Neural progenitor cell (in vitro differentiated cells): ENCODE results near the gene ZNF586. TPM values are rescaled to one million over a fixed set of nuclear protein-coding genes. Genes with fewer than 3 reads are reported as not detected.

Experiments used
- DNase-seq: peaks from one replicate; pipeline ENCODE4 v3.0.0-alpha.2; 2016; ENCODE audit warnings: low spot score
- H2AFZ ChIP-seq: fragments of 200-600 bp; sonication (generic); replicated peaks from 2 replicates; pipeline ENCODE4 v1.6.1; 2016; ENCODE audit warnings: antibody characterized with exemption
- H3F3A ChIP-seq: fragments of 200-600 bp; sonication (generic); 2 replicates; pipeline ENCODE4 v1.6.1; 2016; ENCODE audit warnings: antibody characterized with exemption, low read depth
- H3K27ac ChIP-seq: fragments of 200-600 bp; sonication (generic); 2 replicates; pipeline ENCODE4 v1.5.1; 2016; ENCODE audit warnings: mild to moderate bottlenecking
- H3K27me3 ChIP-seq: fragments of 200-600 bp; sonication (generic); 2 replicates; pipeline ENCODE4 v1.6.1; 2016; ENCODE audit warnings: mild to moderate bottlenecking, moderate library complexity
- H3K36me3 ChIP-seq: fragments of 200-600 bp; sonication (generic); 2 replicates; pipeline ENCODE4 v1.5.1; 2016
- H3K4me1 ChIP-seq: fragments of 200-600 bp; sonication (generic); 2 replicates; pipeline ENCODE4 v1.6.1; 2016; ENCODE audit warnings: mixed run types
- H3K4me2 ChIP-seq: fragments of 200-600 bp; sonication (generic); 2 replicates; pipeline ENCODE4 v1.6.1; 2016
- H3K4me3 ChIP-seq: fragments of 200-600 bp; sonication (generic); 2 replicates; pipeline ENCODE4 v1.5.1; 2016
- H3K79me2 ChIP-seq: fragments of 200-600 bp; sonication (generic); 2 replicates; pipeline ENCODE4 v1.6.1; 2016; ENCODE audit warnings: low read depth
- H3K9ac ChIP-seq: fragments of 200-600 bp; sonication (generic); 2 replicates; pipeline ENCODE4 v1.6.1; 2016
- H3K9me3 ChIP-seq: fragments of 200-600 bp; sonication (generic); 2 replicates; pipeline ENCODE4 v1.5.1; 2016; ENCODE audit warnings: low read depth
- H4K20me1 ChIP-seq: fragments of 200-600 bp; sonication (generic); 2 replicates; pipeline ENCODE4 v1.6.1; 2016; ENCODE audit warnings: low read depth
- H3K27ac Mint-ChIP-seq: 3 replicates; pipeline ENCODE4 v1.8.0; 2021; ENCODE audit warnings: mixed read lengths
- H3K27me3 Mint-ChIP-seq: 2 replicates; pipeline ENCODE4 v1.8.0; 2022; ENCODE audit warnings: low read depth, mild to moderate bottlenecking, inconsistent platforms, moderate library complexity, mixed read lengths; ENCODE audit not compliant: insufficient read depth
- H3K36me3 Mint-ChIP-seq: 3 replicates; pipeline ENCODE4 v1.8.0; 2021; ENCODE audit warnings: mixed read lengths
- H3K4me1 Mint-ChIP-seq: 3 replicates; pipeline ENCODE4 v1.8.0; 2021; ENCODE audit warnings: mixed read lengths
- H3K4me3 Mint-ChIP-seq: 3 replicates; pipeline ENCODE4 v1.8.0; 2021; ENCODE audit warnings: mild to moderate bottlenecking, moderate library complexity, mixed read lengths
- H3K9me3 Mint-ChIP-seq: 3 replicates; pipeline ENCODE4 v1.8.0; 2020; ENCODE audit warnings: mixed read lengths
- CTCF ChIP-seq: fragments of 200-600 bp; sonication (generic); IDR thresholded peaks from 2 replicates; pipeline ENCODE4 v1.5.1; 2017; ENCODE audit warnings: antibody characterized with exemption, mild to moderate bottlenecking
- EZH2 ChIP-seq: fragments of 200-600 bp; sonication (generic); IDR thresholded peaks from 2 replicates; pipeline ENCODE4 v1.6.1; 2017; ENCODE audit warnings: antibody characterized with exemption, mild to moderate bottlenecking, moderate library complexity
- EZH2phosphoT487 ChIP-seq: fragments of 200-600 bp; sonication (generic); IDR thresholded peaks from 2 replicates; pipeline ENCODE4 v1.6.1; 2017; ENCODE audit warnings: antibody characterized with exemption
- total RNA-seq: library from RNA; depleted of rRNA; stranded (reverse); fragments of >200 nt; gene quantifications from 2 replicates; pipeline ENCODE4 v1.2.3, GENCODE V29; 2015; ENCODE audit warnings: low replicate concordance

Gene ZNF586
- total RNA-seq, 1 donor from 2014 or later: 19.8 TPM

- Histone ChIP-seq H3K4me2 (no peak overlapping the region), H3K4me1 (peaks cover 6% of the 10 kb centered on the region), H3K79me2 (peaks cover 49% of the 10 kb centered on the region), H3K27me3 (no peaks in the 10 kb centered on the region), H3K36me3 (no peaks in the 10 kb centered on the region), H3K27ac (no peak overlapping the region), H2AFZ (no peak overlapping the region), H3K9ac (no peak overlapping the region), H3K9me3 (no peaks in the 10 kb centered on the region), H4K20me1 (peaks cover 11% of the 10 kb centered on the region), H3F3A (peaks cover 11% of the 10 kb centered on the region), H3K4me3 (no peak overlapping the region)
- Mint-ChIP-seq H3K27me3 (no peaks in the 10 kb centered on the region), H3K4me3 (peak overlapping the region; percentile 96), H3K9me3 (no peaks in the 10 kb centered on the region), H3K27ac (no peak overlapping the region), H3K4me1 (peaks cover 35% of the 10 kb centered on the region), H3K36me3 (peaks cover 19% of the 10 kb centered on the region)
- no peak for DNase-seq
- TF ChIP-seq CTCF (no peak), EZH2phosphoT487 (no peak), EZH2 (no peak)
Observed at GRCh38 chr19:57817976-57818375, 48.5 kb downstream of the ZNF586 start.

GRCh38 chr19:57818378-57818777 is 48.9 kb downstream of the ZNF586 start:
- Histone ChIP-seq H3K27me3 (no peaks in the 10 kb centered on the region), H4K20me1 (peaks cover 15% of the 10 kb centered on the region), H3K9me3 (no peaks in the 10 kb centered on the region), H3K36me3 (no peaks in the 10 kb centered on the region), H3F3A (peaks cover 11% of the 10 kb centered on the region), H3K9ac (no peak overlapping the region), H2AFZ (no peak overlapping the region), H3K4me2 (peak overlapping the region; percentile 94), H3K4me1 (peaks cover 6% of the 10 kb centered on the region), H3K79me2 (peaks cover 51% of the 10 kb centered on the region), H3K27ac (no peak overlapping the region), H3K4me3 (no peak overlapping the region)
- DNase-seq: no peak
- Mint-ChIP-seq H3K36me3 (peaks cover 21% of the 10 kb centered on the region), H3K4me3 (peak overlapping the region; percentile 96), H3K4me1 (peaks cover 33% of the 10 kb centered on the region), H3K27me3 (no peaks in the 10 kb centered on the region), H3K27ac (no peak overlapping the region), H3K9me3 (no peaks in the 10 kb centered on the region)
- TF ChIP-seq EZH2: no peak
- TF ChIP-seq CTCF: no peak
- no peak for TF ChIP-seq EZH2phosphoT487

- peak; percentile 93 for DNase-seq
- H3K4me1 Mint-ChIP-seq: peaks cover 27% of the 10 kb centered on the region
- TF ChIP-seq CTCF (peak; percentile 29), EZH2phosphoT487 (no peak)
- no peaks in the 10 kb centered on the region for H3K9me3 ChIP-seq
- no peaks in the 10 kb centered on the region for H3K27me3 ChIP-seq
- H3F3A ChIP-seq: peaks cover 11% of the 10 kb centered on the region
- peaks cover 10% of the 10 kb centered on the region for H4K20me1 ChIP-seq
- peak overlapping the region; percentile 94 for H3K4me2 ChIP-seq
- H3K79me2 ChIP-seq: peaks cover 52% of the 10 kb centered on the region
- H3K4me3 ChIP-seq: peak overlapping the region; percentile 83
- H3K27ac ChIP-seq: no peak overlapping the region
- peak overlapping the region; percentile 96 for H3K4me3 Mint-ChIP-seq
- H3K27me3 Mint-ChIP-seq: no peaks in the 10 kb centered on the region
- H3K9ac ChIP-seq: peak overlapping the region; percentile 86
- H3K36me3 ChIP-seq: no peaks in the 10 kb centered on the region
- H3K4me1 ChIP-seq: peaks cover 6% of the 10 kb centered on the region
- H3K27ac Mint-ChIP-seq: peak overlapping the region; percentile 91
- no peak overlapping the region for H2AFZ ChIP-seq
- peaks cover 28% of the 10 kb centered on the region for H3K36me3 Mint-ChIP-seq
- H3K9me3 Mint-ChIP-seq: no peaks in the 10 kb centered on the region
Observed at GRCh38 chr19:57819475-57820148, 50.1 kb downstream of the ZNF586 start.
